ENCODE data around the gene TAC4.

DNA sequence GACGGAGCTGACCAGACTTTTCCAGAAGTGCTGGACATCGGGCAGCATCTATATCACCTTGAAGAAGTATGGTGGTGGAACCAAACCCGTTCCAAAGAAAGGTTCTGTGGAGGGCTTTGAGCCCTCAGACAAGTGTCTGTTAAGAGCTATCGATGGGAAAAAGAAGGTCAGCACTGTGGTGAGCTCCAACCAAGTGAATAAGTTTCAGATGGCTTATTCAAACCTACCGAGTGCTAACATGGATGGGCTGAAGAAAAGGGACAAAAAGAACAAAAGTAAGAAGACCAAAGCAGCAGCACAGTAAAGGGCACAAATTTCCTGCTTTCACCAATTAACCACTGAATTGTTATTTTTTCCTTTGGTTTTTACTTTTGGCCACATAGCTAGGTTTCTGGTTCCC, 52.5 kb downstream of the TAC4 start:
- no peak for TF ChIP-seq EZH2phosphoT487 (IDR thresholded peaks at IDR 0.05; ENCODE audit: borderline replicate concordance, low read depth, low read length)
- TF ChIP-seq, protein P1, sequence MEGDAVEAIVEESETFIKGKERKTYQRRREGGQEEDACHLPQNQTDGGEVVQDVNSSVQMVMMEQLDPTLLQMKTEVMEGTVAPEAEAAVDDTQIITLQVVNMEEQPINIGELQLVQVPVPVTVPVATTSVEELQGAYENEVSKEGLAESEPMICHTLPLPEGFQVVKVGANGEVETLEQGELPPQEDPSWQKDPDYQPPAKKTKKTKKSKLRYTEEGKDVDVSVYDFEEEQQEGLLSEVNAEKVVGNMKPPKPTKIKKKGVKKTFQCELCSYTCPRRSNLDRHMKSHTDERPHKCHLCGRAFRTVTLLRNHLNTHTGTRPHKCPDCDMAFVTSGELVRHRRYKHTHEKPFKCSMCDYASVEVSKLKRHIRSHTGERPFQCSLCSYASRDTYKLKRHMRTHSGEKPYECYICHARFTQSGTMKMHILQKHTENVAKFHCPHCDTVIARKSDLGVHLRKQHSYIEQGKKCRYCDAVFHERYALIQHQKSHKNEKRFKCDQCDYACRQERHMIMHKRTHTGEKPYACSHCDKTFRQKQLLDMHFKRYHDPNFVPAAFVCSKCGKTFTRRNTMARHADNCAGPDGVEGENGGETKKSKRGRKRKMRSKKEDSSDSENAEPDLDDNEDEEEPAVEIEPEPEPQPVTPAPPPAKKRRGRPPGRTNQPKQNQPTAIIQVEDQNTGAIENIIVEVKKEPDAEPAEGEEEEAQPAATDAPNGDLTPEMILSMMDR (conservative IDR thresholded peaks at IDR 0.05; ENCODE audit: low read length): no peak
